Muscle layer of duodenum (tissue), 2 donors: ENCODE data around the gene GRAMD1A.

Source experiments
- H3K27ac ChIP-seq: one replicate; pipeline ENCODE4 v1.7.0; 2013; ENCODE audit warnings: mild to moderate bottlenecking, low read length
- H3K27me3 ChIP-seq: one replicate; pipeline ENCODE4 v1.7.0; 2013; ENCODE audit warnings: low read depth, mild to moderate bottlenecking, control low read depth, low read length
- H3K36me3 ChIP-seq, 2 donors: one replicate each; pipeline ENCODE4 v1.7.0; 2013; ENCODE audit warnings: low read length in 2 of 2, control low read depth in 1 of 2, mild to moderate bottlenecking in 1 of 2; ENCODE audit not compliant: insufficient read depth in 2 of 2, control insufficient read depth in 1 of 2
- H3K4me1 ChIP-seq, 2 donors: one replicate each; pipeline ENCODE4 v1.7.0; 2013; ENCODE audit warnings: low read length in 2 of 2, mild to moderate bottlenecking in 2 of 2, control low read depth in 1 of 2, moderate library complexity in 1 of 2; ENCODE audit not compliant: insufficient read depth in 2 of 2, control insufficient read depth in 1 of 2
- H3K4me3 ChIP-seq, 2 donors: one replicate each; pipeline ENCODE4 v1.7.0; 2013; ENCODE audit warnings: low read length in 2 of 2, low read depth in 1 of 2, mild to moderate bottlenecking in 1 of 2
- H3K9me3 ChIP-seq, 2 donors: one replicate each; pipeline ENCODE4 v1.7.0; 2013; ENCODE audit warnings: low read length in 2 of 2, control low read depth in 1 of 2, mild to moderate bottlenecking in 1 of 2; ENCODE audit not compliant: control insufficient read depth in 1 of 2
- donor health status: healthy.

The GRAMD1A gene

DNA sequence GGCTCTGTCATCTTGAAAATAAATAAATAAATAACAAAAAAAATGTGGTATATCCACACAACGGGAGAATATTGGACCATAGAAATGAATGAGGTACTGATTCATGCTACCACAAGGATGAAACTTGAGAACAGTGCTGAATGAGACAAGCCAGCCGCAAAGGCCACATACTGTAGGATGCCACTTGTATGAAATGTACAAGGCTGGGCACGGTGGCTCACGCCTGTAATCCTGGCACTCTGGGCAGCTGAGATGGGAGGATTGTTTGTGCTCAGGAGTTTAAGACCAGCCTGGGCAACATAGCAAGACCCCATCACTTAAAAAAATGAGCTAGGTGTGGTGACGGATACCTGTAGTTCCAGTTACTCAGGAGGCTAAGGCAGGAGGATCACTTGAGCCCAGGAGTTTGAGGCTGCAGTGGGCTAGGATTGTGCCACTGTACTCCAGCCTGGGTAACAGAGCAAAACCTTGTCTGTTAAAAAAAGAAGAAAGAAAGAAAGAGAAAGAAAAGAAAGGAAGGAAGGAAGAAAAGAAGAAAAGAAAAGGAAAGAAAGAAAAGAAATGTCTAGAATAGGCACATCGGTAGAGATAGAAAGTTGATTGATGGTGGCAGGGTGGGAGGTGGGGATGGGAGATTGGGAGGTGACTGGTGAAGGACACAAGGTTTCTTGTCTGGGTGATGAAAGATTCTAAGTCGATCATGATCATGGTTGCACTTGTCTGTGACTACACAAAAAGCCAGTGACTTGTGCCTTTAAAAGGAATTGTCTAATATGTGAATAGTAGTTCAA, 61.7 kb downstream of the GRAMD1A start:
- no peaks in the 10 kb centered on the region for H3K9me3 ChIP-seq
- H3K27me3 ChIP-seq: no peaks in the 10 kb centered on the region
- H3K36me3 ChIP-seq: no peaks in the 10 kb centered on the region
- H3K4me3 ChIP-seq: no peak overlapping the region
- no peaks in the 10 kb centered on the region for H3K4me1 ChIP-seq
- no peak overlapping the region for H3K27ac ChIP-seq

DNA sequence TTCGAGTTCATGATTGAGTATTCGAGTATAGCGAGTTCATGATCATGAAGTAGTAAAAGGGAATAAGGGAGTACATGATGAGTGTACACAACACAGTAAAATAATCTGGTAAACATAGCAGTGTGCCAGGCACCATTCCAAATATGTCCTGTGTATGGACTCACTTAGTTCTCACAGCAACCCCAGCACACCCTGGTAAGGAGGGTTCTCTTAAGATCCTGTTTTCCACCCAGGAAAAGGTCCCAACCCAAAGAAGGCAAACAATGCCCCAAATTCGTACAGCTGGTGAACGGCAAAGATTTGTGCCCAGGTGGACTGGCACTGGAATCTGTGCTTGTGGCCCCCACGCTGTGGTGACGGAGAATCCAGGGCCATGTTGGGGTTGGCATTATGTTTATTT, 62.8 kb downstream of the GRAMD1A start:
- Histone ChIP-seq H3K27me3 (no peaks in the 10 kb centered on the region), H3K4me3 (no peak overlapping the region), H3K27ac (no peak overlapping the region), H3K9me3 (no peaks in the 10 kb centered on the region), H3K36me3 (no peaks in the 10 kb centered on the region), H3K4me1 (no peaks in the 10 kb centered on the region)

DNA sequence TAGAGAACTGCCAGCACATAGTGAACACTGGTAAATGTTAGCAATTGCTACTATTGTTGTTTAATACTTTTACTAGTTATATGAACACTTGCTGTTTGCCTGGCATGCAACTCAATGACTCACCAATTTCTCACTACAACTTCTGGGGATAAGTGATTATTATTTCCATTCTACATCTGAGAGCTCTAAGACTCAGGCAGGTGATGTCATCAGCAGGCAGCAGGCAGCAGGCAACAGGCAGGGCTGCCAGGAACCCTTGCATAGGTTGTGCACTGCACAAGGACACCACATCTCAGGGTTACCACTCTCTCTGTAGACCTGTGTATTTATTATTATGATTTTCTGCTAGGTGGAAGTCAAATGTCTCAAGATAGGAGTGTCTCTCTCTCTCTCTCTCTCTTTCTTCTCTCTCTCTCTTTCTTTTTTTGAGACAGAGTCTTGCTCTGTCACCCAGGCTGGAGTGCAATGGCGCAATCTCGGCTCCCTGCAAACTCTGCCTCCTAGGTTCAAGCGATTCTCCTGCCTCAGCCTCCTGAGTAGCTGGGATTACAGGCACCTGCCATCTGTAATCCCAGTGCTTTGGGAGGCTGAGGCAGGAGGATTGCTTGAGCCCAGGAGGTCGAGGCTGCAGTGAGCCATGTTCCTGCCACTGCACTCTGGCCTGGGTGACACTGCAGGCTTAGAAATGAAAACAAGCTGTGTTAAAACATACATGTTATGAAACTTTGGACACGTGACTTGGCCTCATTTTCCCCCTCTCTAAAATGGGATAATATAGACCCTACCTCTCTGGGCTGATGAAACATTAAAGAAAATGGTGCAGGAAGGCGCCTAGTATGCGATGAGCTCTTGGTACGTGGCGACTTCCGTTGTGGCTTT, 64.1 kb downstream of the GRAMD1A start:
- Histone ChIP-seq H3K4me1 (no peaks in the 10 kb centered on the region), H3K4me3 (no peak overlapping the region), H3K27me3 (no peaks in the 10 kb centered on the region), H3K36me3 (no peaks in the 10 kb centered on the region), H3K9me3 (no peaks in the 10 kb centered on the region), H3K27ac (no peak overlapping the region)

DNA sequence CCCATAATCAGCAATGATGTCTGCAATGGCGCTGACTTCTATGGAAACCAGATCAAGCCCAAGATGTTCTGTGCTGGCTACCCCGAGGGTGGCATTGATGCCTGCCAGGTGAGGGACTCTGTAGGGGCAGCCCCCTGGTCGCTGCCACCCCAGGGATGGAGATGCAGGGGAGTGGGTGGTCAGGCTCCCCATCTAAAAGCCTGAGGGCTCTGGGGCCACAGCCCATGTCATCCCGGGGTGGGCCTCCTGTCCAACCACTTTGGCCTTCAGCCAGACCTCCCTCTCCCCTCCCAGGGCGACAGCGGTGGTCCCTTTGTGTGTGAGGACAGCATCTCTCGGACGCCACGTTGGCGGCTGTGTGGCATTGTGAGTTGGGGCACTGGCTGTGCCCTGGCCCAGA, 65.5 kb downstream of the GRAMD1A start:
- Histone ChIP-seq H3K36me3 (no peaks in the 10 kb centered on the region), H3K27ac (no peak overlapping the region), H3K4me3 (no peak overlapping the region), H3K4me1 (no peaks in the 10 kb centered on the region), H3K9me3 (peaks cover 1 to 6% of the 10 kb centered on the region in 2 donors), H3K27me3 (no peaks in the 10 kb centered on the region)

DNA sequence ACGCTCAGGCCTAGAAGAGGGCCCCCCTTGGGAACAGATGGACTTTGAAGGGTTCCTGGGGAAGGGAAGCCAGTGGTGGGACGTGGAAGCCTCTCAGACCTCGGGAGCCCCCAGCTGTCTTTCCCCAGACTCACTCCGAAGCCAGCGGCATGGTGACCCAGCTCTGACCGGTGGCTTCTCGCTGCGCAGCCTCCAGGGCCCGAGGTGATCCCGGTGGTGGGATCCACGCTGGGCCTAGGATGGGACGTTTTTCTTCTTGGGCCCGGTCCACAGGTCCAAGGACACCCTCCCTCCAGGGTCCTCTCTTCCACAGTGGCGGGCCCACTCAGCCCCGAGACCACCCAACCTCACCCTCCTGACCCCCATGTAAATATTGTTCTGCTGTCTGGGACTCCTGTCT, 66.0 kb downstream of the GRAMD1A start:
- no peak overlapping the region for H3K4me3 ChIP-seq
- peaks cover 4 to 8% of the 10 kb centered on the region in 2 donors for H3K9me3 ChIP-seq
- H3K36me3 ChIP-seq: no peaks in the 10 kb centered on the region
- no peak overlapping the region for H3K27ac ChIP-seq
- no peaks in the 10 kb centered on the region for H3K27me3 ChIP-seq
- H3K4me1 ChIP-seq: no peaks in the 10 kb centered on the region

DNA sequence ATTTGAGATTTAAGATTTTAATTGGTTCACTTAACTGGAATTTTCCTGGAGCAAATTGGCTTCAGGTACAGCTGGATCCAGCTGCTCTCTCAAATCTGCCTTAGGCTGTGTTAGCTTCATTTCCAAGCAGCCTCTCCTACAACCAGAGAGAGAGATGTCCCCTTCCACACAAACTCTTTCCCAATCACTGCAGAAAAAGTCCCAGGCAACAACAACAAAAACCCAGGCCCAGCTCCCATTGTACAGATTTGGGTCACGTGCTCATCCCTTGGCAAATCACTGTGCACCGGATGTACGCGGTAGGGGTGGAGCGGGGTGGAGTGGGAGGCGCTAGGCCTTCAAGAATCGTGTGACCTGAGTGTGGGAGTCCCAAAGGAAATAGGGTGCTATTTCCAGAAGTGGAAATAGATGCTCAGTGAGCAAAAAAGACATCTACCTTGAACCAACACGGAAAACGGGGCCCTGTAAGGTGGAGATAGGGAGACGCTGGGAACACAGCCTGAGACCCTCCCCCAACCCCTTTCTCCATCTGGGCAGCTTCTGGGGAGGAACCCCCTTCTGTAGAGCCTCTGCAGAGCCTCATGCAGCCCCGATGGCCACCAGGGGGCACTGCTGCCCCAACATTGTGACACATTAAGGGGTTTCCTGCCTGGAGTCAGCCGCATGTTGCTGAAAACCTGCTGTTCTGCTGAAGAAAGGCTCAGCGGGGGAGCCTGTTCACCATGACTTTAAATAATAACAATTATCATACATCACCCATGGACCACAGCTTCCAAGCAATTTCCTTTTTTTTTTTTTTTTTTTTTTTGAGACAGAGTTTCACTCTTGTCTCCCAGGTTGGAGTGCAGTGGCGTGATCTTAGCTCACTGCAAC, 66.8 kb downstream of the GRAMD1A start:
- Histone ChIP-seq H3K9me3 (peaks cover 4 to 8% of the 10 kb centered on the region in 2 donors), H3K27me3 (no peaks in the 10 kb centered on the region), H3K4me3 (no peak overlapping the region), H3K36me3 (no peaks in the 10 kb centered on the region), H3K27ac (no peak overlapping the region), H3K4me1 (no peaks in the 10 kb centered on the region)

DNA sequence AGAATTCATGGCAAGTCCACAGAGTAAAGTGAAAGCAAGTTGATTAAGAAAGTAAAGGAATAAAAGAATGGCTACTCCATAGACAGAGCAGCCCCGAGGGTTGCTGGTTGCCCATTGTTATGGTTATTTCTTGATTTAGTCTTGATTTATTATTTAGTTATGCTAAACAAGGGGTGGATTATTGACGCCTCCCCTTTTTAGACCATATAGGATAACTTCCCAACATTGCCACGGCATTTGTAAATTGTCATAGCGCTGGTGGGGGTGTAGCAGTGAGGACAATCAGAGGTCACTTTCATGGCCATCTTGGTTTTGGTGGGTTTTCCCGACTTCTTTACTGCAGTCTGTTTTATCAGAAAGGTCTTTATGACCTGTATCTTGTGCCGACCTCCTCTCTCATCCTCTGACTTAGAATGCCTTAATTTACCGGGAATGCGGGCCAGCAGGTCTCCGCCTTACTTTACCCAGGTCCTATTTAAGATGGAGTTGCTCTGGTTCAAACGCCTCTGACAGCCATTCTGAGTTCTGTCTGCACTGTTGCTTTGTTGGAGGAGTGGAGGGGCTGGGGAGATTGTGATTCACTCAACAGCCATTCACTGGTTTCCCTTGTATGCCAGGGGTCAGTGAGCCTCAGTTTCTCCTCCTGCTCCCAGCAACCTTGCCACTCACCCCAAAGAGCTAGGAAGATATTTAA, 69.0 kb downstream of the GRAMD1A start:
- H3K36me3 ChIP-seq: no peaks in the 10 kb centered on the region
- H3K4me3 ChIP-seq: no peak overlapping the region
- no peak overlapping the region for H3K27ac ChIP-seq
- H3K4me1 ChIP-seq: no peaks in the 10 kb centered on the region
- H3K9me3 ChIP-seq: peaks cover 4 to 8% of the 10 kb centered on the region in 2 donors
- no peaks in the 10 kb centered on the region for H3K27me3 ChIP-seq

DNA sequence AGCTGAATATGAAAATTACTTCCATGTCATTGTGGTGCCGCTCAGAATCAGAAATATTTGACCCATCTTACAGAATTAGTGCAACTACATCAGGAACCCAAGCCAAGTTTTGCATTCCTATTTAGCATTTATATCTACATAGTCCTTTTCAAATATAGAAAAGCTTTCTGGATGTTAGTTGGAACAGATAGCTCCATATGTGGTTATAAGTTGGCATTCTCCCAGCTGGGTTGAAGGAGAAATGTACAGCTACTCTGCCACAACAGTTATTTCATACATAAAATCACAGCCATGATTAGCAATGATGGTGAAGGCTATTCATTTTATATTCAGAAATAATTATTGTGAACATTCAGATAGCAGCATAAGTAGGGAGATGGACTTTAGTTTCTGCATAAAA, 69.6 kb downstream of the GRAMD1A start:
- H3K4me1 ChIP-seq: no peaks in the 10 kb centered on the region
- H3K9me3 ChIP-seq: peaks cover 4 to 8% of the 10 kb centered on the region in 2 donors
- no peaks in the 10 kb centered on the region for H3K36me3 ChIP-seq
- H3K27me3 ChIP-seq: no peaks in the 10 kb centered on the region
- no peak overlapping the region for H3K4me3 ChIP-seq
- no peak overlapping the region for H3K27ac ChIP-seq

DNA sequence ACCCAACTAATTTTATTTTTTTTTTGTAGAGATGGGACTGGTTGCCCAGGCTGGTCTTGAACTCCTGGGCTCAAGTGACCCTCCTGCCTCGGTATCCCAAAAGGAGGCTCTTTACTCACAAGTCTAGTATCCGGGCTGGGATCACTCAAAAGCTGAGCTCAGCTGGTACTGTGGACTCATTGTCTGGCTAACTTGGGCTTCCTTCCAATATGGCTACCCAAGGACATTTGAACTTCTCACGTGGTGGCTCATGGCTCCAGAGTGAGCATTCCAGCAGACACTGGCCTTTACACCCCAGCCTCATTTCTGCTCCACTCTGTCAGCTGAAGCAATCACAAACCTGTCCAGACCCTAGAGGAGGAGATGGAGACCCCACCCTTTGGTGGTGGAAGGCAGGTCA, 70.3 kb downstream of the GRAMD1A start:
- Histone ChIP-seq H3K27ac (no peak overlapping the region), H3K27me3 (no peaks in the 10 kb centered on the region), H3K36me3 (no peaks in the 10 kb centered on the region), H3K4me1 (no peaks in the 10 kb centered on the region), H3K9me3 (peaks cover 4 to 8% of the 10 kb centered on the region in 2 donors), H3K4me3 (no peak overlapping the region)

DNA sequence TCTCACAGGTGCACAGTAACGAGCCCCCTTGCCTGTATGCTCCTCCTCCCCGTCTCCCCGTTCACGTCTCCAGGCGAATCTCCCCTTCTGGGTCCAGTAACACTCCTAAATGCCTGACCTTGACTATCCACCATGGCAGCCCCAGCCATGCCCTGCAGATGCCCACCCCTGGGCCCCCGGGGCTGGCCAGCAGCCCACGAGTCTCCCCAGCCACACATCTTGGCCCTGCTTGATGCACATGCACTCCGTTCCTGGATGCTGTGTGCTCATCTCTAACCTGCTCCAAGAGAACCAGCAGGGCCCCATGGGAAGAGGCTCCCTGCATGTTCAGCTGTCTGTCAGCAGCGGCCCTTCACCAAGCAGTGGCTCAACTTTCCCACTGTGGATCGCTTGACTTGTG, 73.4 kb downstream of the GRAMD1A start:
- Histone ChIP-seq H3K27ac (no peak overlapping the region), H3K4me3 (no peak overlapping the region), H3K4me1 (no peaks in the 10 kb centered on the region), H3K36me3 (no peaks in the 10 kb centered on the region), H3K27me3 (no peaks in the 10 kb centered on the region), H3K9me3 (peaks cover 4 to 8% of the 10 kb centered on the region in 2 donors)
